Measurements from ENCODE around the gene STX2.
"Not testable (repeated sequence)": the region's sequence is repeated elsewhere in the genome, so short reads cannot be mapped to it uniquely, and the experiment has no call there.

STX2 gene

GRCh38 chr12:130863298-130863697, 24.2 kb upstream of the STX2 start:
- no peak overlapping the region for H3K27ac ChIP-seq (ENCODE audit: low read length)

GRCh38 chr12:130862771-130863170, 23.7 kb upstream of the STX2 start:
- not testable (repeated sequence) for H3K27me3 ChIP-seq (ENCODE audit: low read depth, low read length); H3K4me3 ChIP-seq (ENCODE audit: low read depth in 1 of 2, low read length in 2 of 2); H3K9me3 ChIP-seq (ENCODE audit: control insufficient read depth in 1 of 2, low read length in 2 of 2); H3K27ac ChIP-seq (ENCODE audit: low read length); H3K36me3 ChIP-seq (ENCODE audit: control insufficient read depth in 1 of 2, insufficient read depth in 2 of 2, low read length in 2 of 2); H3K4me1 ChIP-seq (ENCODE audit: control insufficient read depth in 1 of 2, insufficient read depth in 2 of 2, low read length in 2 of 2)

More at GRCh38 chr12:130863298-130863697, 24.2 kb upstream of the STX2 start:
- Histone ChIP-seq H3K4me1 (ENCODE audit: control insufficient read depth in 1 of 2, insufficient read depth in 2 of 2, low read length in 2 of 2) (no peaks in the 10 kb centered on the region), H3K27me3 (ENCODE audit: low read depth, low read length) (no peaks in the 10 kb centered on the region), H3K36me3 (ENCODE audit: control insufficient read depth in 1 of 2, insufficient read depth in 2 of 2, low read length in 2 of 2) (no peaks in the 10 kb centered on the region), H3K4me3 (ENCODE audit: low read depth in 1 of 2, low read length in 2 of 2) (no peak overlapping the region), H3K9me3 (ENCODE audit: control insufficient read depth in 1 of 2, low read length in 2 of 2) (no peaks in the 10 kb centered on the region)

GRCh38 chr12:130862161-130862560, 23.1 kb upstream of the STX2 start:
- Histone ChIP-seq H3K9me3 (ENCODE audit: control insufficient read depth in 1 of 2, low read length in 2 of 2) (peaks cover 0 to 2% of the 10 kb centered on the region in 2 donors), H3K36me3 (ENCODE audit: control insufficient read depth in 1 of 2, insufficient read depth in 2 of 2, low read length in 2 of 2) (no peaks in the 10 kb centered on the region), H3K27me3 (ENCODE audit: low read depth, low read length) (no peaks in the 10 kb centered on the region), H3K4me1 (ENCODE audit: control insufficient read depth in 1 of 2, insufficient read depth in 2 of 2, low read length in 2 of 2) (no peaks in the 10 kb centered on the region), H3K27ac (ENCODE audit: low read length) (no peak overlapping the region), H3K4me3 (ENCODE audit: low read depth in 1 of 2, low read length in 2 of 2) (no peak overlapping the region)

- Histone ChIP-seq H3K4me1 (ENCODE audit: control insufficient read depth in 1 of 2, insufficient read depth in 2 of 2, low read length in 2 of 2) (no peaks in the 10 kb centered on the region), H3K27ac (ENCODE audit: low read length) (no peak overlapping the region)
Measured at GRCh38 chr12:130860311-130860710, 21.3 kb upstream of the STX2 start.

GRCh38 chr12:130859161-130859560, 20.1 kb upstream of the STX2 start:
- no peaks in the 10 kb centered on the region for H3K36me3 ChIP-seq (ENCODE audit: control insufficient read depth in 1 of 2, insufficient read depth in 2 of 2, low read length in 2 of 2)
- no peak overlapping the region for H3K27ac ChIP-seq (ENCODE audit: low read length)
- no peaks in the 10 kb centered on the region for H3K27me3 ChIP-seq (ENCODE audit: low read depth, low read length)
- no peaks in the 10 kb centered on the region for H3K4me1 ChIP-seq (ENCODE audit: control insufficient read depth in 1 of 2, insufficient read depth in 2 of 2, low read length in 2 of 2)
- no peak overlapping the region for H3K4me3 ChIP-seq (ENCODE audit: low read depth in 1 of 2, low read length in 2 of 2)
- peaks cover 0 to 2% of the 10 kb centered on the region in 2 donors for H3K9me3 ChIP-seq (ENCODE audit: control insufficient read depth in 1 of 2, low read length in 2 of 2)

More at GRCh38 chr12:130860311-130860710, 21.3 kb upstream of the STX2 start:
- Histone ChIP-seq H3K9me3 (ENCODE audit: control insufficient read depth in 1 of 2, low read length in 2 of 2) (peaks cover 0 to 2% of the 10 kb centered on the region in 2 donors), H3K27me3 (ENCODE audit: low read depth, low read length) (no peaks in the 10 kb centered on the region), H3K36me3 (ENCODE audit: control insufficient read depth in 1 of 2, insufficient read depth in 2 of 2, low read length in 2 of 2) (no peaks in the 10 kb centered on the region), H3K4me3 (ENCODE audit: low read depth in 1 of 2, low read length in 2 of 2) (no peak overlapping the region)

- Histone ChIP-seq H3K9me3 (ENCODE audit: control insufficient read depth in 1 of 2, low read length in 2 of 2) (peaks cover 0 to 2% of the 10 kb centered on the region in 2 donors), H3K36me3 (ENCODE audit: control insufficient read depth in 1 of 2, insufficient read depth in 2 of 2, low read length in 2 of 2) (no peaks in the 10 kb centered on the region)
Measured at GRCh38 chr12:130858084-130858483, 19.0 kb upstream of the STX2 start.

GRCh38 chr12:130856088-130856487, 17.0 kb upstream of the STX2 start:
- Histone ChIP-seq H3K4me3 (ENCODE audit: low read depth in 1 of 2, low read length in 2 of 2) (no peak overlapping the region), H3K36me3 (ENCODE audit: control insufficient read depth in 1 of 2, insufficient read depth in 2 of 2, low read length in 2 of 2) (no peaks in the 10 kb centered on the region), H3K4me1 (ENCODE audit: control insufficient read depth in 1 of 2, insufficient read depth in 2 of 2, low read length in 2 of 2) (no peaks in the 10 kb centered on the region), H3K9me3 (ENCODE audit: control insufficient read depth in 1 of 2, low read length in 2 of 2) (peaks cover 0 to 2% of the 10 kb centered on the region in 2 donors), H3K27me3 (ENCODE audit: low read depth, low read length) (no peaks in the 10 kb centered on the region), H3K27ac (ENCODE audit: low read length) (no peak overlapping the region)

More at GRCh38 chr12:130858084-130858483, 19.0 kb upstream of the STX2 start:
- no peaks in the 10 kb centered on the region for H3K27me3 ChIP-seq (ENCODE audit: low read depth, low read length)
- H3K4me3 ChIP-seq (ENCODE audit: low read depth in 1 of 2, low read length in 2 of 2) = no peak overlapping the region
- no peaks in the 10 kb centered on the region for H3K4me1 ChIP-seq (ENCODE audit: control insufficient read depth in 1 of 2, insufficient read depth in 2 of 2, low read length in 2 of 2)
- no peak overlapping the region for H3K27ac ChIP-seq (ENCODE audit: low read length)

- no peaks in the 10 kb centered on the region for H3K27me3 ChIP-seq (ENCODE audit: low read depth, low read length)
Measured at GRCh38 chr12:130850418-130851021, 11.5 kb upstream of the STX2 start.

GRCh38 chr12:130849561-130850417, 10.7 kb upstream of the STX2 start:
- Histone ChIP-seq H3K27ac (ENCODE audit: low read length) (no peak overlapping the region), H3K4me1 (ENCODE audit: control insufficient read depth in 1 of 2, insufficient read depth in 2 of 2, low read length in 2 of 2) (no peaks in the 10 kb centered on the region), H3K4me3 (ENCODE audit: low read depth in 1 of 2, low read length in 2 of 2) (no peak overlapping the region), H3K27me3 (ENCODE audit: low read depth, low read length) (no peaks in the 10 kb centered on the region), H3K9me3 (ENCODE audit: control insufficient read depth in 1 of 2, low read length in 2 of 2) (no peaks in the 10 kb centered on the region), H3K36me3 (ENCODE audit: control insufficient read depth in 1 of 2, insufficient read depth in 2 of 2, low read length in 2 of 2) (no peaks in the 10 kb centered on the region)

More at GRCh38 chr12:130850418-130851021, 11.5 kb upstream of the STX2 start:
- Histone ChIP-seq H3K4me3 (ENCODE audit: low read depth in 1 of 2, low read length in 2 of 2) (no peak overlapping the region), H3K4me1 (ENCODE audit: control insufficient read depth in 1 of 2, insufficient read depth in 2 of 2, low read length in 2 of 2) (no peaks in the 10 kb centered on the region), H3K36me3 (ENCODE audit: control insufficient read depth in 1 of 2, insufficient read depth in 2 of 2, low read length in 2 of 2) (no peaks in the 10 kb centered on the region), H3K9me3 (ENCODE audit: control insufficient read depth in 1 of 2, low read length in 2 of 2) (no peaks in the 10 kb centered on the region), H3K27ac (ENCODE audit: low read length) (no peak overlapping the region)

GRCh38 chr12:130848785-130849305, 9.8 kb upstream of the STX2 start:
- H3K9me3 ChIP-seq (ENCODE audit: control insufficient read depth in 1 of 2, low read length in 2 of 2); H3K27me3 ChIP-seq (ENCODE audit: low read depth, low read length); H3K4me3 ChIP-seq (ENCODE audit: low read depth in 1 of 2, low read length in 2 of 2); H3K36me3 ChIP-seq (ENCODE audit: control insufficient read depth in 1 of 2, insufficient read depth in 2 of 2, low read length in 2 of 2); H3K27ac ChIP-seq (ENCODE audit: low read length); H3K4me1 ChIP-seq (ENCODE audit: control insufficient read depth in 1 of 2, insufficient read depth in 2 of 2, low read length in 2 of 2): not testable (repeated sequence)

- H3K27ac ChIP-seq (ENCODE audit: low read length); H3K36me3 ChIP-seq (ENCODE audit: control insufficient read depth in 1 of 2, insufficient read depth in 2 of 2, low read length in 2 of 2); H3K9me3 ChIP-seq (ENCODE audit: control insufficient read depth in 1 of 2, low read length in 2 of 2); H3K4me3 ChIP-seq (ENCODE audit: low read depth in 1 of 2, low read length in 2 of 2); H3K27me3 ChIP-seq (ENCODE audit: low read depth, low read length); H3K4me1 ChIP-seq (ENCODE audit: control insufficient read depth in 1 of 2, insufficient read depth in 2 of 2, low read length in 2 of 2): not testable (repeated sequence)
Measured at GRCh38 chr12:130848105-130848504, 9.1 kb upstream of the STX2 start.
